ENCODE data around the gene TRMT13.

TRMT13 gene

GRCh38 chr1:100147875-100148274 is 14.9 kb downstream of the TRMT13 start:
- no peak for TF ChIP-seq CTCF (IDR thresholded peaks at IDR 0.05; ENCODE audit: control insufficient read depth, extremely low read depth, insufficient read depth)
- H3K4me3 ChIP-seq (ENCODE audit: low read depth, low read length) = no peak overlapping the region
- DNase-seq (ENCODE audit: low read depth) = no peak

GRCh38 chr1:100151679-100152078 is 18.7 kb downstream of the TRMT13 start:
- no peak for TF ChIP-seq CTCF (IDR thresholded peaks at IDR 0.05; ENCODE audit: control insufficient read depth, extremely low read depth, insufficient read depth)

GRCh38 chr1:100152271-100152670 is 19.3 kb downstream of the TRMT13 start:
- H3K4me3 ChIP-seq (ENCODE audit: low read depth, low read length) = no peak overlapping the region
- no peak for TF ChIP-seq CTCF (IDR thresholded peaks at IDR 0.05; ENCODE audit: control insufficient read depth, extremely low read depth, insufficient read depth)
- DNase-seq (ENCODE audit: low read depth) = no peak

More at GRCh38 chr1:100151679-100152078, 18.7 kb downstream of the TRMT13 start:
- no peak for DNase-seq (ENCODE audit: low read depth)
- H3K4me3 ChIP-seq (ENCODE audit: low read depth, low read length) = no peak overlapping the region

GRCh38 chr1:100162881-100163280 is 29.9 kb downstream of the TRMT13 start:
- no peak overlapping the region for H3K4me3 ChIP-seq (ENCODE audit: low read depth, low read length)
- no peak for DNase-seq (ENCODE audit: low read depth)
- TF ChIP-seq CTCF (IDR thresholded peaks at IDR 0.05; ENCODE audit: control insufficient read depth, extremely low read depth, insufficient read depth) = no peak

GRCh38 chr1:100164216-100164615 is 31.3 kb downstream of the TRMT13 start:
- no peak for DNase-seq (ENCODE audit: low read depth)
- no peak overlapping the region for H3K4me3 ChIP-seq (ENCODE audit: low read depth, low read length)
- TF ChIP-seq CTCF (IDR thresholded peaks at IDR 0.05; ENCODE audit: control insufficient read depth, extremely low read depth, insufficient read depth) = no peak

- H3K4me3 ChIP-seq (ENCODE audit: low read depth, low read length) = no peak overlapping the region
- no peak for TF ChIP-seq CTCF (IDR thresholded peaks at IDR 0.05; ENCODE audit: control insufficient read depth, extremely low read depth, insufficient read depth)
- no peak for DNase-seq (ENCODE audit: low read depth)
Observed at GRCh38 chr1:100164702-100165101, 31.7 kb downstream of the TRMT13 start.

- TF ChIP-seq CTCF (IDR thresholded peaks at IDR 0.05; ENCODE audit: control insufficient read depth, extremely low read depth, insufficient read depth) = no peak
- DNase-seq (ENCODE audit: low read depth) = no peak
- no peak overlapping the region for H3K4me3 ChIP-seq (ENCODE audit: low read depth, low read length)
Observed at GRCh38 chr1:100168051-100168450, 35.1 kb downstream of the TRMT13 start.
